K562 (cell line): ENCODE results near the gene MFAP1. TPM values are rescaled to one million over a fixed set of nuclear protein-coding genes. Genes with fewer than 3 reads are reported as not detected.

Experiments used
- CBFA2T3 ChIP-seq: fragments of 450-650 bp; IDR thresholded peaks from 2 replicates; pipeline ENCODE4 v1.6.1; 2017
- CBX8 ChIP-seq: fragments of 200-600 bp; sonication (generic); IDR thresholded peaks from 2 replicates; pipeline ENCODE4 v1.6.1; 2012; ENCODE audit warnings: borderline replicate concordance, mixed run types, low read depth, mild to moderate bottlenecking, moderate library complexity, mixed read lengths, low read length, control low read depth, inconsistent platforms; ENCODE audit not compliant: poor library complexity, severe bottlenecking; ENCODE audit errors: extremely low read depth
- FOS ChIP-seq: IDR thresholded peaks from 3 replicates; pipeline ENCODE4 v1.6.1; 2011; ENCODE audit not compliant: insufficient read length; ENCODE audit errors: extremely low read depth
- MEF2D ChIP-seq: conservative IDR thresholded peaks from 2 replicates; pipeline ENCODE4 v1.6.1; 2016; ENCODE audit warnings: low read depth, missing genetic modification characterization, missing compliant biosample characterization
- OTX1 ChIP-seq: fragments of 450-650 bp; formaldehyde crosslinking; IDR thresholded peaks from 2 replicates; pipeline ENCODE4 v1.4.0; 2022; ENCODE audit warnings: mild to moderate bottlenecking
- PML ChIP-seq: IDR thresholded peaks from 2 replicates; pipeline ENCODE4 v1.6.1; 2012; ENCODE audit warnings: low read length, inconsistent platforms
- POLR3A ChIP-seq: IDR thresholded peaks from 2 replicates; pipeline ENCODE4 v1.6.1; 2011; ENCODE audit warnings: borderline replicate concordance, mild to moderate bottlenecking, moderate library complexity; ENCODE audit not compliant: insufficient read length, insufficient read depth; ENCODE audit errors: extremely low read depth
- SIX5 ChIP-seq, 2 experiments: IDR thresholded peaks; 2 replicates each; pipeline ENCODE4 v1.6.1; 2011; ENCODE audit warnings: low read length in 2 of 2, borderline replicate concordance in 1 of 2, low read depth in 1 of 2, mild to moderate bottlenecking in 1 of 2, moderate library complexity in 1 of 2; ENCODE audit not compliant: insufficient read depth in 1 of 2
- SMARCC2 ChIP-seq: fragments of 450-650 bp; IDR thresholded peaks from 2 replicates; pipeline ENCODE4 v1.6.1; 2017; ENCODE audit warnings: antibody characterized with exemption, moderate library complexity, mild to moderate bottlenecking, low read depth
- TFAM ChIP-seq: fragments of 250-450 bp; sonication (Bioruptor Pico); conservative IDR thresholded peaks from 2 replicates; pipeline ENCODE4 v1.5.0; 2021; ENCODE audit warnings: mild to moderate bottlenecking, moderate library complexity
- TSC22D4 ChIP-seq: fragments of 450-650 bp; IDR thresholded peaks from 2 replicates; pipeline ENCODE4 v1.6.1; 2016; ENCODE audit warnings: missing genetic modification characterization, missing biosample characterization, control low read depth
- XRCC5 ChIP-seq: fragments of 200-400 bp; formaldehyde crosslinking; IDR thresholded peaks from 2 replicates; pipeline ENCODE4 v1.6.1; 2017; ENCODE audit warnings: low read depth, mild to moderate bottlenecking, low read length
- ZNF324 ChIP-seq: fragments of 250-450 bp; sonication (Bioruptor Pico); IDR thresholded peaks from 2 replicates; pipeline ENCODE4 v1.4.0; 2020; ENCODE audit warnings: mild to moderate bottlenecking
- ZNF79 ChIP-seq: fragments of 250-450 bp; sonication (Bioruptor Pico); IDR thresholded peaks from 2 replicates; pipeline ENCODE4 v1.4.0; 2020; ENCODE audit warnings: low read depth, mild to moderate bottlenecking, moderate library complexity
- polyA plus RNA-seq, 8 experiments: library from polyadenylated mRNA; depleted of rRNA in 4 of 8; stranded (reverse) in 5 of 8; unstranded in 3 of 8; fragments of >200 nt; fragmentation: Nextera tagmentation in 2 of 8; fragmentation: Illumina TruSeq in 1 of 8; extraction: Ambion mirVana in 2 of 8; extraction: Trizol in 1 of 8; gene quantifications; 2 replicates each; pipeline versions ENCODE4 v1.2.1 to v1.2.3, GENCODE V29; 2011 to 2014; ENCODE audit warnings: inconsistent platforms in 1 of 8, missing spikeins in 1 of 8
- total RNA-seq, 7 experiments: library from RNA; depleted of rRNA in 6 of 7; stranded (reverse); fragments of >200 nt in 6 of 7; fragmentation: Illumina TruSeq in 2 of 7; extraction: Trizol in 2 of 7; gene quantifications; 2 replicates each; pipeline versions ENCODE4 v1.2.1 to v1.2.3, GENCODE V29; 2011 to 2021; ENCODE audit warnings: low replicate concordance in 1 of 7
- TF ChIP-seq, protein P1 (sequence below), 3 experiments: fragments of 200-800 bp in 1 of 3; sonication (Bioruptor generic) in 1 of 3; sonication (generic) in 1 of 3; formaldehyde crosslinking in 1 of 3; IDR thresholded peaks; 2 replicates each; pipeline versions ENCODE4 v1.6.1 to v1.8.0; 2016 to 2022; ENCODE audit warnings: mild to moderate bottlenecking in 2 of 3, missing compliant biosample characterization in 2 of 3, missing genetic modification characterization in 2 of 3, missing genetic modification reagents in 1 of 3
- TF ChIP-seq, protein P2 (sequence below), 2 experiments: fragments of 150-350 bp in 1 of 2; IDR thresholded peaks; 2 replicates each; pipeline ENCODE4 v1.6.1; 2012 to 2016; ENCODE audit warnings: low read depth in 2 of 2, low read length in 2 of 2, mild to moderate bottlenecking in 1 of 2, moderate library complexity in 1 of 2

The MFAP1 gene
- total and polyA plus RNA-seq, 9 of the 15 experiments (the other 6 are each of a cell fraction or from before 2014, with no cell fraction given): 34.9 to 64.1 (median 48.2) TPM

DNA sequence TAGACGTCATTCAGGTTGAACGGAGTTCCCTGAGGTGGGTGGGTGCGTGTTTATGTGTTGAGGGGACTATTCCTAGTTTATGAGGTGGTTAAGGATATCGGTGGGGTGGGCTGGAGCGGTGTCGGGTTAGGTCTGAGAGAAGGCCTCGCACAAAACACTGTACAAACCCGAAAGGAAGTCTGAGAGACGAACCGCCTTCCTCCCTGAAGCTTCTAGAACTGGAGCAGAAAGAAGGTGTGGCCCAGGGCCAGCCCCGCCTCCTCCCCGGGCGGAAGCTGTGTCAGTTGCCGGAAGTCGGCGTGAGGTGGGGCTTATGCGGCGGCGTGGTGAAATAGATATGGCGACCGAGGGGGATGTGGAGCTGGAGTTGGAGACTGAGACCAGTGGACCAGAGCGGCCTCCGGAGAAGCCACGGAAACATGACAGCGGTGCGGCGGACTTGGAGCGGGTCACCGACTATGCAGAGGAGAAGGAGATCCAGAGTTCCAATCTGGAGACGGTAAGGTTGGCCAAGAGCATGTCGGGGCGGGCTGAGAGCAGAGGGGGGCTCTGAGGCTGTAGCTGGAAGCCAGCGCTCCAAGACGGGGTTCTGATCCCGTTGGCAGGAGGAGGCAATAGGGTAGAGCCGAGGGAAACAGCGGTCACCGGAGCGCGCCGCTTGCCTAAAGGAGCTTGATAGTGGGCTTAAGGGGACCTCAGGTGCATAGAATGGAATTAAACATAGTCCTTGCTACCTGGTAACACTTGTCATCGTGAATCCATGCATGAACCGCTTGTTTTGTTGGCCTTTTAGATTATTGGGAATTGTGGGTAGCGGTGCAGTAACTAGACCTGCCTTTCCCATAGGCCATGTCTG is 24.0 kb downstream of the MFAP1 start, which contains the start of gene HYPK (continued):
- TF ChIP-seq CBFA2T3 (no peak), ZNF79 (CRISPR knock-in tag) (no peak), CBX8 (no peak), TFAM (CRISPR knock-in tag) (no peak), FOS (no peak), SIX5 (IDR thresholded peaks at IDR 0.05; ENCODE audit: borderline replicate concordance in 1 of 2, insufficient read depth in 1 of 2, low read depth in 1 of 2, low read length in 2 of 2) (no peak), ZNF324 (CRISPR knock-in tag) (0 out of 2 replicates have a peak, but pooled peaks have one; percentile 7), TSC22D4 (tag) (no peak), SMARCC2 (no peak), PML (peak; percentile 61), XRCC5 (no peak), MEF2D (tag) (no peak), POLR3A (no peak), OTX1 (CRISPR knock-in tag) (peak; percentile 41; the same call in 1 of the 2 replicates)
- TF ChIP-seq, protein P1, sequence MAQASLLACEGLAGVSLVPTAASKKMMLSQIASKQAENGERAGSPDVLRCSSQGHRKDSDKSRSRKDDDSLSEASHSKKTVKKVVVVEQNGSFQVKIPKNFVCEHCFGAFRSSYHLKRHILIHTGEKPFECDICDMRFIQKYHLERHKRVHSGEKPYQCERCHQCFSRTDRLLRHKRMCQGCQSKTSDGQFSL (CRISPR knock-in tag; IDR thresholded peaks at IDR 0.05): no peak
- TF ChIP-seq, protein P1 (tag; IDR thresholded peaks at IDR 0.05): no peak
- TF ChIP-seq, protein P2, sequence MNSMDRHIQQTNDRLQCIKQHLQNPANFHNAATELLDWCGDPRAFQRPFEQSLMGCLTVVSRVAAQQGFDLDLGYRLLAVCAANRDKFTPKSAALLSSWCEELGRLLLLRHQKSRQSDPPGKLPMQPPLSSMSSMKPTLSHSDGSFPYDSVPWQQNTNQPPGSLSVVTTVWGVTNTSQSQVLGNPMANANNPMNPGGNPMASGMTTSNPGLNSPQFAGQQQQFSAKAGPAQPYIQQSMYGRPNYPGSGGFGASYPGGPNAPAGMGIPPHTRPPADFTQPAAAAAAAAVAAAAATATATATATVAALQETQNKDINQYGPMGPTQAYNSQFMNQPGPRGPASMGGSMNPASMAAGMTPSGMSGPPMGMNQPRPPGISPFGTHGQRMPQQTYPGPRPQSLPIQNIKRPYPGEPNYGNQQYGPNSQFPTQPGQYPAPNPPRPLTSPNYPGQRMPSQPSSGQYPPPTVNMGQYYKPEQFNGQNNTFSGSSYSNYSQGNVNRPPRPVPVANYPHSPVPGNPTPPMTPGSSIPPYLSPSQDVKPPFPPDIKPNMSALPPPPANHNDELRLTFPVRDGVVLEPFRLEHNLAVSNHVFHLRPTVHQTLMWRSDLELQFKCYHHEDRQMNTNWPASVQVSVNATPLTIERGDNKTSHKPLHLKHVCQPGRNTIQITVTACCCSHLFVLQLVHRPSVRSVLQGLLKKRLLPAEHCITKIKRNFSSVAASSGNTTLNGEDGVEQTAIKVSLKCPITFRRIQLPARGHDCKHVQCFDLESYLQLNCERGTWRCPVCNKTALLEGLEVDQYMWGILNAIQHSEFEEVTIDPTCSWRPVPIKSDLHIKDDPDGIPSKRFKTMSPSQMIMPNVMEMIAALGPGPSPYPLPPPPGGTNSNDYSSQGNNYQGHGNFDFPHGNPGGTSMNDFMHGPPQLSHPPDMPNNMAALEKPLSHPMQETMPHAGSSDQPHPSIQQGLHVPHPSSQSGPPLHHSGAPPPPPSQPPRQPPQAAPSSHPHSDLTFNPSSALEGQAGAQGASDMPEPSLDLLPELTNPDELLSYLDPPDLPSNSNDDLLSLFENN (IDR thresholded peaks at IDR 0.05; ENCODE audit: low read depth in 2 of 2, low read length in 2 of 2): no peak
